Panc1 (cell line): ENCODE measurements around the gene FBXW11.

ENCODE experiments used
- CTCF ChIP-seq: fragments of 450-650 bp; IDR thresholded peaks from 2 replicates; pipeline ENCODE4 v1.5.1; 2017; ENCODE audit warnings: mild to moderate bottlenecking
- SIN3A ChIP-seq: IDR thresholded peaks from 2 replicates; pipeline ENCODE4 v1.6.1; 2012; ENCODE audit warnings: low read depth, mild to moderate bottlenecking, low read length, moderate library complexity, borderline replicate concordance; ENCODE audit not compliant: insufficient read depth

- no peak for TF ChIP-seq CTCF
- TF ChIP-seq SIN3A, result no peak
Measured at GRCh38 chr5:171966270-171966669, 40.2 kb downstream of the FBXW11 start.
